IPS DF 6.9 (cell line): Measurements from ENCODE around the gene NUP188.
"Not testable (repeated sequence)": the region's sequence is repeated elsewhere in the genome, so short reads cannot be mapped to it uniquely, and the experiment has no call there.

Source experiments
- DNase-seq: peaks from one replicate; pipeline ENCODE4 v3.0.0-alpha.2; 2013; ENCODE audit warnings: low read depth, low spot score
- H3K27ac ChIP-seq: one replicate; pipeline ENCODE4 v1.5.1; 2013; ENCODE audit warnings: low read length, control low read depth
- H3K27me3 ChIP-seq: 2 replicates; pipeline ENCODE4 v1.6.1; 2013; ENCODE audit warnings: mild to moderate bottlenecking, low read length; ENCODE audit not compliant: control insufficient read depth, insufficient read depth
- H3K36me3 ChIP-seq: 2 replicates; pipeline ENCODE4 v1.6.1; 2013; ENCODE audit warnings: low read length; ENCODE audit not compliant: control insufficient read depth, insufficient read depth
- H3K4me1 ChIP-seq: 2 replicates; pipeline ENCODE4 v1.6.1; 2013; ENCODE audit warnings: low read length; ENCODE audit not compliant: control insufficient read depth, insufficient read depth
- H3K4me3 ChIP-seq: 2 replicates; pipeline ENCODE4 v1.5.1; 2013; ENCODE audit warnings: mild to moderate bottlenecking, low read length
- H3K9me3 ChIP-seq: 2 replicates; pipeline ENCODE4 v1.6.1; 2013; ENCODE audit warnings: low read length, inconsistent platforms; ENCODE audit not compliant: control insufficient read depth, insufficient read depth
- WGBS: extraction: QIAGEN DNeasy Blood & Tissue Kit; methylation state at CpG from one replicate; pipeline ENCODE4 v1.1.7; 2013; ENCODE audit warnings: mixed read lengths, missing lambda C conversion rate; ENCODE audit not compliant: insufficient read length, insufficient coverage; 5-methylcytosine and 5-hydroxymethylcytosine counted together

Gene NUP188

GRCh38 chr9:128998462-128998861 lies 51.0 kb downstream of the NUP188 start:
- no peaks in the 10 kb centered on the region for H3K4me1 ChIP-seq
- no peaks in the 10 kb centered on the region for H3K27me3 ChIP-seq
- H3K4me3 ChIP-seq = no peak overlapping the region
- no CpG with 5 or more reads among the region's 6 CpGs for WGBS
- no peak overlapping the region for H3K27ac ChIP-seq
- no peak for DNase-seq
- no peaks in the 10 kb centered on the region for H3K9me3 ChIP-seq
- peaks cover 51% of the 10 kb centered on the region for H3K36me3 ChIP-seq

DNA sequence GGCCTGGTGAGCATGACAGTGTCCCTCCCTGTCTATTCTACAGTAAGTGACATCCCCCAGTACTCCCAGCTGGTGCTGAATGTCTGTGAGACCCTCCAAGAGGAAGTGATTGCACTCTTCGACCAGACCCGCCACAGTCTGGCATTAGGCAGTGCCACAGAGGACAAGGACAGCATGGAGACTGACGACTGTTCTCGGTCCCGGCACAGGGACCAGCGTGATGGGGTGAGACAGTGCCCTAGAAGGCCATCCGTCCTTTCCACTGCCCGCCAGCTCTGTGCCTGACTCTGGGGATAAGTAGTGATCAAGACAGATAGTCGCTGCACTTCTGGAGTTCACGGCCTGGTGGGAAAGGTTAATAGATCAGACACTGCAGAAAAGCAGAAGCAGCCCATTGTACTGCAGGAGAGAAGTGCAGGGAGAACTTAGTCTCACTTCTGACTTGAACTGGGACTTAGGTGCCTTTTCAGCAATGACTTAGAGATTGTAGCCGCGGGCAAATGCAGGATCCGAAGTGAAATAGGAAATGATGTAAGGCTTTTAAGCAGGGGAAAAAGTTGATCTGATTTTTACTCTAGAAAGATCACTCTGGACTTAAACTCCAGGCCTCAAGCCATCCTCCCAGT lies 52.2 kb downstream of the NUP188 start:
- DNase-seq = no peak
- H3K27ac ChIP-seq = no peak overlapping the region
- no peaks in the 10 kb centered on the region for H3K27me3 ChIP-seq
- no peaks in the 10 kb centered on the region for H3K4me1 ChIP-seq
- no peak overlapping the region for H3K4me3 ChIP-seq
- no peaks in the 10 kb centered on the region for H3K9me3 ChIP-seq
- peaks cover 50% of the 10 kb centered on the region for H3K36me3 ChIP-seq
- WGBS = no CpG with 5 or more reads among the region's 13 CpGs

DNA sequence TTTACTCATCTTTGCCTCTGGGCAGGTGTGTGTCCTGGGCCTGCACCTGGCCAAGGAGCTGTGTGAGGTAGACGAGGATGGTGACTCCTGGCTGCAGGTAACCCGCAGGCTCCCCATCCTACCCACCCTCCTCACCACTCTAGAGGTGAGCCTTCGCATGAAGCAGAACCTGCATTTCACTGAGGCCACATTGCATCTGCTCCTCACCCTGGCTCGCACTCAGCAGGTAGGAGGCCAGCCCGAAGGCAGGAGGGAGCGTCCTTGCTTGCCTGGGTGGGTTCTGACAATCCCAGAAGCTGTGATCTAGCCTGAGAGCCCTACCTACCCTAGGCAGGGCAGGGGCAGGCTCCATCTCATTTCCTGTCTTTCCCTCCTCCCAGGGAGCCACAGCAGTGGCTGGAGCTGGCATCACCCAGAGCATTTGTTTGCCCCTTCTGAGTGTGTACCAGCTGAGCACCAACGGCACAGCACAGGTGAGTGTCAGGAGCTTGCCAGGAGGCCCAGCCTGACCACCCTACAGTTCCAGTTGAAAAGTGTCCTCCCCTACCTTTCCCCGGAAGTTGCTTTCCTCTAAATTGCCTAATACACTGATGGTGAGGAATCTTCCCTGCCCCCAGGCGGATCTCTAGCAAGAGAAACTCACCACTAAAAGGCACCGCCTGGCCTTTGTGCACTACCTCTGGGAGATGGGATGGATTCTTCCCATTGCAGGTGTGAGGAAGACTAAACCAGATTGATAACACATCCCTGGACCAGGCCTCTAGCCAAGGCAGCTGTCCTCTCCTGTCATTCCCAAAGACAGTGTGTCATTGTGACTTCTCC lies 54.2 kb downstream of the NUP188 start:
- no CpG with 5 or more reads among the region's 10 CpGs for WGBS
- H3K4me1 ChIP-seq = no peaks in the 10 kb centered on the region
- DNase-seq = no peak
- no peak overlapping the region for H3K4me3 ChIP-seq
- H3K27me3 ChIP-seq = no peaks in the 10 kb centered on the region
- H3K27ac ChIP-seq = no peak overlapping the region
- H3K36me3 ChIP-seq = peaks cover 49% of the 10 kb centered on the region
- H3K9me3 ChIP-seq = no peaks in the 10 kb centered on the region

DNA sequence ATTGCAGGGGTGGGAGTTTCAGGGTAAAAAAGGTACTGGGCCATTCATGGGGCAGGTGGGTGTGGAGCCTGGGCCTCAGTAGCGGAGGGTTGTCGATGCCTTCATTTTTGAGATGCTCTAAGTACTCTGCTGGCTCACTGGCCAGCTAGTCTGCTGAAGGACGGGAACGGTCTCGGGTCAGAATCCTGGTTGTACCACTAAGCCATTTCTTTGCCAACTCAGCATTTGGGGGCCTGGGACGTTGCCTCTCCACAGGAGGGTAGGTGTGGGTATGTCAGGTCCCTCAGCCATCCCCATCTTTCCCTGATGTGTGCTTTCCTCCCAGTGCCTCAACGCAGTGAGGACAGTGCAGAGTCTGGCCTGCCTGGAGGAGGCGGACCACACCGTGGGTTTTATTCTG lies 55.5 kb downstream of the NUP188 start:
- no CpG with 5 or more reads among the region's 9 CpGs for WGBS
- H3K27ac ChIP-seq = no peak overlapping the region
- no peaks in the 10 kb centered on the region for H3K4me1 ChIP-seq
- DNase-seq = no peak
- H3K9me3 ChIP-seq = no peaks in the 10 kb centered on the region
- H3K4me3 ChIP-seq = no peak overlapping the region
- H3K36me3 ChIP-seq = peaks cover 45% of the 10 kb centered on the region
- H3K27me3 ChIP-seq = no peaks in the 10 kb centered on the region

- H3K4me3 ChIP-seq, H3K27me3 ChIP-seq, DNase-seq, H3K4me1 ChIP-seq, H3K9me3 ChIP-seq, H3K27ac ChIP-seq: not testable (repeated sequence)
- no CpG with 5 or more reads among the region's 6 CpGs for WGBS
- H3K36me3 ChIP-seq = peaks cover 38% of the 10 kb centered on the region
Observed at GRCh38 chr9:129004173-129004572, 56.7 kb downstream of the NUP188 start.

GRCh38 chr9:129005336-129005997 lies 58.0 kb downstream of the NUP188 start:
- Histone ChIP-seq H3K36me3 (peaks cover 31% of the 10 kb centered on the region), H3K27ac (no peak overlapping the region)
- no peak for DNase-seq

GRCh38 chr9:129006328-129007034 lies 59.0 kb downstream of the NUP188 start:
- Histone ChIP-seq H3K27ac (no peak overlapping the region), H3K4me1 (no peaks in the 10 kb centered on the region), H3K4me3 (no peak overlapping the region), H3K36me3 (peaks cover 29% of the 10 kb centered on the region), H3K27me3 (no peaks in the 10 kb centered on the region), H3K9me3 (no peaks in the 10 kb centered on the region)
- DNase-seq = no peak
- no CpG with 5 or more reads among the region's 21 CpGs for WGBS

More at GRCh38 chr9:129005336-129005997, 58.0 kb downstream of the NUP188 start:
- no CpG with 5 or more reads among the region's 10 CpGs for WGBS
- Histone ChIP-seq H3K9me3 (no peaks in the 10 kb centered on the region), H3K4me1 (no peaks in the 10 kb centered on the region), H3K4me3 (no peak overlapping the region), H3K27me3 (no peaks in the 10 kb centered on the region)

DNA sequence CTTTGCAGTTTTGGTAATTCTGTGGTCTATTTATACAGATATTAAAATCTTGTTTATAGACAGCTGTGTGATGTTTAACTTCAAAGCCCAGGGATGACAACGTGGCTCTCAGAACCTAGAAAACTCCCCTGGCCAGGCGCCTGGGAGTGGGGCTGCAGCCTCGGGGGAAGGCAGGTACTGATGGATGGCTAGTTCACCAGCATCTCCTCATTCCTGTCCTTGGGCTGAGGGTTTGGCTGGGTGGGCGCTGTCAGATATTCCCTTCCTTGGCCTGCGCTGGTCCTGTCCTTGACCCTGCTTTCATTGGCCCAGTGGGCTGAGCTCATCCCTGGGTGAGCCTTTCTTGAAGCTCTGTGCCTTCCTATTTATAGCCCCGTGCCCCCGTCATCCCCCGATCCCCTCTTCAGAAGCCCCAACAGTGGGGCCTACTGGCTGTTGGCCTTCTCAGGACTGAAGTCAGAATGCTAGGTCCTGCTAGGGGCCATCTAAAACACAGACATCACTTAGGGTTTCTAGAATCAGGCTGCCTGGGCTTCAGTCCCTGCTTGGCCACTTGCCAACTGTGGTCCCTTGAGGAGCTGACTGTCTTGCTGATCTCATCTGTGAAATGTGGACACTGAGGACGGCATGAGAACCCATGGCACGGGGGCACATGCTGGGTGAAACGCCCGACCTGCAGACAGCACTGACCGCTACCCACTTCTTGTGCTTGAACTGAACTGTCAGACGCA lies 59.7 kb downstream of the NUP188 start:
- no peak for DNase-seq
- Histone ChIP-seq H3K4me3 (no peak overlapping the region), H3K4me1 (no peaks in the 10 kb centered on the region), H3K9me3 (no peaks in the 10 kb centered on the region), H3K27ac (no peak overlapping the region), H3K27me3 (no peaks in the 10 kb centered on the region), H3K36me3 (peaks cover 25% of the 10 kb centered on the region)
- WGBS = no CpG with 5 or more reads among the region's 14 CpGs

GRCh38 chr9:129007766-129008468 lies 60.4 kb downstream of the NUP188 start:
- Histone ChIP-seq H3K27ac (no peak overlapping the region), H3K4me3 (no peak overlapping the region), H3K4me1 (no peaks in the 10 kb centered on the region), H3K9me3 (no peaks in the 10 kb centered on the region), H3K36me3 (peaks cover 21% of the 10 kb centered on the region), H3K27me3 (no peaks in the 10 kb centered on the region)
- no peak for DNase-seq
- no CpG with 5 or more reads among the region's 18 CpGs for WGBS
